ENCODE data around the gene CDKAL1. TPM values are rescaled to one million over a fixed set of nuclear protein-coding genes. Genes with fewer than 3 reads are reported as not detected.

Gene CDKAL1
- total RNA-seq, 4 donors from 2014 or later: 10.1 to 22.0 (median 12.5) TPM

DNA sequence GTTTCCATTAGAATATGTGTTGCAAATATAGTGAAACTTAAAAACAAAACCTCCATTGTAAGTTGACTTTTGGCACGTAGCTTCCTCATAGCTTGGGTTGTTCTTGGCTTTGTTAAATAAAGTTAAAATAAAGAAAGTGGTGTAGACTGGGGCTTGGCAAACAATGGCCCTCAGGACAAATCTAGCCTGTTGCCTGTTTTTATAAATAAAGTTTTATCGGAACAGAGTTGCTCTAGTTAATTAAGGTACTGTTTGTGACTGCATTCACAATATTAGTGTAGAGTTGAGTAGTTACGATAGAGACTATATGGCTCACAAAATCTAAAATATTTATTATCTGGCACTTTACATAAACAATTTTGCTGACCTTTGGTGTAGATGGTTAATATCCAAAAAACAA lies 168.8 kb downstream of the CDKAL1 start:
- 81% methylated on average over 3 of the region's 3 CpGs for WGBS
- Histone ChIP-seq H3K4me3 (no peak overlapping the region), H3K27ac (no peak overlapping the region), H3K4me1 (peaks cover 35% of the 10 kb centered on the region), H3K27me3 (no peaks in the 10 kb centered on the region), H3K9me3 (no peaks in the 10 kb centered on the region), H3K36me3 (no peaks in the 10 kb centered on the region)
- no peak for DNase-seq (ENCODE audit: low spot score in 2 of 2)
- TF ChIP-seq EP300 (IDR thresholded peaks at IDR 0.05): no peak
- no peak for TF ChIP-seq POLR2A (IDR thresholded peaks at IDR 0.05)
- TF ChIP-seq, protein P1, sequence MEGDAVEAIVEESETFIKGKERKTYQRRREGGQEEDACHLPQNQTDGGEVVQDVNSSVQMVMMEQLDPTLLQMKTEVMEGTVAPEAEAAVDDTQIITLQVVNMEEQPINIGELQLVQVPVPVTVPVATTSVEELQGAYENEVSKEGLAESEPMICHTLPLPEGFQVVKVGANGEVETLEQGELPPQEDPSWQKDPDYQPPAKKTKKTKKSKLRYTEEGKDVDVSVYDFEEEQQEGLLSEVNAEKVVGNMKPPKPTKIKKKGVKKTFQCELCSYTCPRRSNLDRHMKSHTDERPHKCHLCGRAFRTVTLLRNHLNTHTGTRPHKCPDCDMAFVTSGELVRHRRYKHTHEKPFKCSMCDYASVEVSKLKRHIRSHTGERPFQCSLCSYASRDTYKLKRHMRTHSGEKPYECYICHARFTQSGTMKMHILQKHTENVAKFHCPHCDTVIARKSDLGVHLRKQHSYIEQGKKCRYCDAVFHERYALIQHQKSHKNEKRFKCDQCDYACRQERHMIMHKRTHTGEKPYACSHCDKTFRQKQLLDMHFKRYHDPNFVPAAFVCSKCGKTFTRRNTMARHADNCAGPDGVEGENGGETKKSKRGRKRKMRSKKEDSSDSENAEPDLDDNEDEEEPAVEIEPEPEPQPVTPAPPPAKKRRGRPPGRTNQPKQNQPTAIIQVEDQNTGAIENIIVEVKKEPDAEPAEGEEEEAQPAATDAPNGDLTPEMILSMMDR (IDR thresholded peaks at IDR 0.05): no peak
- no peak for TF ChIP-seq POLR2AphosphoS5 (IDR thresholded peaks at IDR 0.05)

DNA sequence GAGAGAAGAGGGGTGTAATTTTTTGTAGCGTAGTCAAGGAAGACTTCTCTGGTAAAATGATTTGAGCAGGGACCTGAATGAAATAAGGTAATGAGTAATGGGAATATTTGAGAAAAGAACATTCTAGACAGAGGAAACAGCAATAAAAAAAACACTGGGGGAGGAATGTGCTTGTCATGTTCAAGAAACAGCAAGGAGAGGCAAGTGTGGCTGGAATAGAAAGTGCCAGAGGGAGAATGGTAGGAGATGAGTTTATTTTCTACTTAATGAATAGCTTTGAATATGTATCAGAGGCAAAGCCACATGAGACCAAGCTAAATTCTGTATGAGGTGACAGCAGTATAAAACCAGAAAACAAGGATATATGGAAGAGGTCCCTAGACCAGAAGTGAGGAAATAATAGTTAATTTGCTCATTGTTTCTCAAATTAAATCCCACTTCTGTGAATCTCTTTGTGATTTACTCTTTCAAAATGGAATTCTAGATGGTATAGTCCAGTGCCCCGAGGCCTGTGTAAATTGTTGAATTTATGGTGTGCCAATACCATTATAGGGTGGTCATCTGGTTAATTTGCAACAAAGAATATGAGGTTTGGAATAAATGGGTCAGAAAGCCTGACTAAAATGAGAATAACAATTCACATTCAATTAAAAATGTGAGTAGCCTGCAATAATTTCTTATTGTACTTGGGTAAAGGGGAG lies 170.2 kb downstream of the CDKAL1 start:
- no peak for DNase-seq (ENCODE audit: low spot score in 2 of 2)
- Histone ChIP-seq H3K4me1 (peaks cover 31% of the 10 kb centered on the region), H3K4me3 (no peak overlapping the region), H3K9me3 (no peaks in the 10 kb centered on the region), H3K36me3 (no peaks in the 10 kb centered on the region), H3K27ac (no peak overlapping the region), H3K27me3 (no peaks in the 10 kb centered on the region)
- TF ChIP-seq, protein P1 (IDR thresholded peaks at IDR 0.05): no peak
- WGBS: 87% methylated on average over 2 of the region's 2 CpGs

DNA sequence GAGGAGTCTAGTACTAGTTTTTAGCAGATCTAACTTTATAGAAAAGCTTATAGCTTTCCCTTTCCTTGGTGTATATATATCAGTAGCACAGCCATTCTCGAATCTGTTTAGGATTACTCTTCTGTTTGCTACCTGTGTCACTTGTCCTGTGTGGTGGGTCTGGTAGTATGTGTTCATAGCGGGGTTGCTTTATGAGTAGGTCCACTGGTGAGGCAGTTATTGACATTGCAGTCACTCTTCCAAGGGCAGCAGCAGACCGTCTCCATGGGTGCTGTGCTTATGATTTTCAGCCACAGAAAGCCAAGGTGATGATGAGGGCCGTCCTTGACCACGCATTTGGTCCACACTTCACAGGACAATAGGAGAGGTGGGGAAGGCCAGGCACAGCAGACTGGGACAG lies 171.5 kb downstream of the CDKAL1 start:
- WGBS: 69% methylated on average over 4 of the region's 5 CpGs
- H3K27me3 ChIP-seq: no peaks in the 10 kb centered on the region
- peaks cover 24% of the 10 kb centered on the region for H3K4me1 ChIP-seq
- H3K9me3 ChIP-seq: no peaks in the 10 kb centered on the region
- H3K27ac ChIP-seq: no peak overlapping the region
- H3K4me3 ChIP-seq: no peak overlapping the region
- DNase-seq (ENCODE audit: low spot score in 2 of 2): no peak
- TF ChIP-seq POLR2AphosphoS5 (IDR thresholded peaks at IDR 0.05): no peak
- TF ChIP-seq EP300 (IDR thresholded peaks at IDR 0.05): no peak
- TF ChIP-seq POLR2A (IDR thresholded peaks at IDR 0.05): no peak
- TF ChIP-seq, protein P1 (IDR thresholded peaks at IDR 0.05): no peak
- H3K36me3 ChIP-seq: no peaks in the 10 kb centered on the region

DNA sequence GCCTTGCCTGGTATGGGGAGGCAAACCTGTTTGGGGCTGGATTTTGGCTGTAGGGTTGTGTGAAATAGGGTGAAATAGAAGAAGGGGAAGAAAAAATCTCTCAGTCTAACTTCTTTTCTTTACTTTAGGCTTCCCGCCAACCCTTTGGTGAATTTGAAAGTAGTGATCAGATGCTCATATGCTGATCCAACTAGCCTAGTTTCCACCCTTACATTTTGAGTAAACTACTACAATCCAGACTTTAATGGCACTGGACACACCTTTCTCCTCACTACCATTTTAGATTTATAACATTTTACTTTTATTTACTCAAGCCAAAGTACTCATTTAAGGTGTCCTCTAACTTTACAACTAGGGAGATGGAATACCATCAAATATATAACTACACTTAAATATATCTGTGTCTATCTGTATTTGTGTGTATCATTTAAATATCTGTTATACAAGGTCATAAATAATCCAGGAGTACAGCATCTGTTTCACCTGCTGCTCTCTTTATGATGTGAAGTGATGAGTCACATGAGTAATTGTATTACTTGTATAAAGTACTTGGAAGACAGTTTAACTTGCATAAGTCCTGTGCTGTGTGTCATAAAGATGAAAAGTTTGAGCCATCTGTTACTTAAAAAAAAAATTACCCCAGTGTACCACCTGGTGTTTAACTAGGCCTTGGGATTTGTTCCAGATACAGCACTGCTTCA lies 172.1 kb downstream of the CDKAL1 start:
- TF ChIP-seq POLR2A (IDR thresholded peaks at IDR 0.05): no peak
- no peak for TF ChIP-seq EP300 (IDR thresholded peaks at IDR 0.05)
- TF ChIP-seq, protein P1 (IDR thresholded peaks at IDR 0.05): no peak
- TF ChIP-seq POLR2AphosphoS5 (IDR thresholded peaks at IDR 0.05): no peak
- Histone ChIP-seq H3K36me3 (no peaks in the 10 kb centered on the region), H3K27ac (no peak overlapping the region), H3K9me3 (no peaks in the 10 kb centered on the region), H3K27me3 (no peaks in the 10 kb centered on the region), H3K4me1 (peaks cover 21% of the 10 kb centered on the region), H3K4me3 (no peak overlapping the region)
- no peak for DNase-seq (ENCODE audit: low spot score in 2 of 2)
- 95% methylated on average over 1 of the region's 1 CpG for WGBS

DNA sequence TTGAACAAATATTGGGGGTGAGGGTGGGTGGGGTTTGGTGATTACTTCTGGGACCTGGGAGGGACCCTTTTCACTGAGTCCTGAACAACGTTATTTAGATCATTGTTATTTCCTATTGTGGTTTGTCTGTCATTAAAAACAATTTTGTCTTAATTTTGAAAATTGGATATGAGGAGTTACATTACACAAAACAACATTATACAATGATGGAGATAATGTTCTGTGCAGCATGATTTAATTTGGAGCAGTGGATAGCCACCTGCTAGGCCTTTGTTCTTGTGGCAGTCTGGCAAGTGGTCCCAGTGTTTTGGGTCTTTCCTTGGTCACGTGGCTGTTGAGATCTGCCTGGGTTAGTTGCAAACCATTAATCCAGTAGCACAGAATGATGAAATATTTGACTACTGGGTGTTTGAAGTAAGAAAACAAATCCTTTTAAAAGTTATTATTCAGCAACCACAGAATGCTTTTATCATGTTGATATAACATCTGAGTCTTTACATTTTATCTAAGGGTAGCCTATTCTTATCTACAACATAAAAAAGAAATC lies 172.8 kb downstream of the CDKAL1 start:
- no peak for DNase-seq (ENCODE audit: low spot score in 2 of 2)
- Histone ChIP-seq H3K27me3 (no peaks in the 10 kb centered on the region), H3K9me3 (no peaks in the 10 kb centered on the region), H3K4me1 (peaks cover 26% of the 10 kb centered on the region), H3K27ac (no peak overlapping the region), H3K36me3 (no peaks in the 10 kb centered on the region), H3K4me3 (no peak overlapping the region)
- no peak for TF ChIP-seq EP300 (IDR thresholded peaks at IDR 0.05)
- TF ChIP-seq, protein P1 (IDR thresholded peaks at IDR 0.05): no peak
- TF ChIP-seq POLR2A (IDR thresholded peaks at IDR 0.05): no peak
- TF ChIP-seq POLR2AphosphoS5 (IDR thresholded peaks at IDR 0.05): no peak
- WGBS: 63% methylated on average over 2 of the region's 2 CpGs
